Left renal pelvis (tissue), 4 donors: ENCODE results near the gene ACVR1B. TPM values are rescaled to one million over a fixed set of nuclear protein-coding genes. Genes with fewer than 3 reads are reported as not detected.

Experiments used
- DNase-seq, 4 donors: peaks; one replicate each; pipeline ENCODE4 v3.0.0-alpha.2; 2013; ENCODE audit warnings: low read depth in 4 of 4, low spot score in 3 of 4
- polyA plus RNA-seq, 4 donors: library from polyadenylated mRNA; unstranded; fragments of 120-200 nt; gene quantifications; one replicate each; pipeline ENCODE4 v1.2.1, GENCODE V29; 2013; ENCODE audit not compliant: insufficient read length in 4 of 4

The ACVR1B gene
- polyA plus RNA-seq, 4 donors = 22.5 to 61.6 (median 55.0) TPM

GRCh38 chr12:51941604-51942003 lies 9.9 kb upstream of the ACVR1B start:
- no peak for DNase-seq

- no peak for DNase-seq
Observed at GRCh38 chr12:51942056-51942455, 9.4 kb upstream of the ACVR1B start.

- no peak for DNase-seq
Observed at GRCh38 chr12:51942501-51943000, 8.9 kb upstream of the ACVR1B start.

- no peak for DNase-seq
Observed at GRCh38 chr12:51943346-51943745, 8.2 kb upstream of the ACVR1B start.

GRCh38 chr12:51944608-51945233 lies 6.8 kb upstream of the ACVR1B start:
- DNase-seq = no peak

- DNase-seq = no peak
Observed at GRCh38 chr12:51947246-51947996, 4.1 kb upstream of the ACVR1B start.

- no peak for DNase-seq
Observed at GRCh38 chr12:51948066-51948465, 3.4 kb upstream of the ACVR1B start.

GRCh38 chr12:51949342-51950030 lies 2.0 kb upstream of the ACVR1B start:
- DNase-seq = no peak

GRCh38 chr12:51950682-51951198 lies 759 bp upstream of the ACVR1B start:
- no peak for DNase-seq

GRCh38 chr12:51951843-51952722 lies 584 bp downstream of the ACVR1B start:
- DNase-seq = no peak

GRCh38 chr12:51953089-51953488 lies 1.6 kb downstream of the ACVR1B start:
- no peak for DNase-seq

GRCh38 chr12:51953864-51954263 lies 2.4 kb downstream of the ACVR1B start:
- no peak for DNase-seq

- DNase-seq = no peak
Observed at GRCh38 chr12:51954561-51955361, 3.3 kb downstream of the ACVR1B start.

- DNase-seq = no peak
Observed at GRCh38 chr12:51955702-51956101, 4.2 kb downstream of the ACVR1B start.

- DNase-seq = no peak
Observed at GRCh38 chr12:51958542-51958941, 7.0 kb downstream of the ACVR1B start.

GRCh38 chr12:51959211-51959610 lies 7.7 kb downstream of the ACVR1B start:
- DNase-seq = no peak

- no peak for DNase-seq
Observed at GRCh38 chr12:51959921-51960320, 8.4 kb downstream of the ACVR1B start.

- no peak for DNase-seq
Observed at GRCh38 chr12:51960488-51960887, 9.0 kb downstream of the ACVR1B start.

- no peak for DNase-seq
Observed at GRCh38 chr12:51960890-51961289, 9.4 kb downstream of the ACVR1B start.

GRCh38 chr12:51961834-51962233 lies 10.3 kb downstream of the ACVR1B start:
- no peak for DNase-seq
